Measurements from ENCODE around the gene TRIM7.
A peak's percentile ranks its signal among the peaks of the same experiment; 100 is the strongest.
"Not testable (repeated sequence)": the region's sequence is repeated elsewhere in the genome, so short reads cannot be mapped to it uniquely, and the experiment has no call there.

TRIM7 gene

DNA sequence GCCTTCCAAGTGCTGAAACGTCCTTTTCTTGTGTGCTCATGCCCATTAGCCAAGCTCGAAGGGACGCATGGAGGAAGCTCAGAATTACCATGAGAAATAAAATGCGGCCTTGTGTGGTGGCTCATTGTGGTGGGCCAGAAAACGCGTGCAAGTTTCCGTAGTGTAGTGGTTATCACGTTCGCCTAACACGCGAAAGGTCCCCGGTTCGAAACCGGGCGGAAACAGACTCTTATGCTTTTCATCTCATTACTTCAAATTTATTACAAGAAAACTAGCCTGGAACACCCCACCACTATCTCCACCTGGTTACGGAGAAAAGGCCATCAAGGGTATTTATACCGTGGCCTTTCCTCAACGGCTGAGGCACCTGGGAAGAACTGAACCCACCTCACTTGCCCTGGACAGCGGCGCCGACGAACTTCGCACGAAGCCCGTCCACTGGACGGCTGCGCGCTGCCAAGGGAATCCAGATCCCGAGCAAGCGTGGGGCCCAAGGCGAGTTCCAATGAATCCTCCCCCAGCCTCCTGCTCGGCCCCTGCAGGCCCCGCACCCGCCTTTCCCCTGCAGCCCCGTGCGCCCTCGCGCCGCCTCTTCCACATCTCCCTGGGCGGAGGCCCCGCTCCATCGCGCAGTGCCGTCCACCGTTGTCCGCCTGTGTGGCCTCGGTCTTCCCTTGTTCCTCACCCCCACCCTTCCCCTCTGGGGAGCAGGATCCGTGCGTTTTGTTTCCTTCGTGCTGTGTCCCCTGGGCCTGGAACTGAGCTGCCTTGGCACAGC, 35.3 kb downstream of the TRIM7 start:
- Mint-ChIP-seq H3K4me1 (peaks cover 51% of the 10 kb centered on the region), H3K4me3 (peak overlapping the region; percentile 52), H3K27me3 (peaks cover 23% of the 10 kb centered on the region), H3K36me3 (ENCODE audit: insufficient read depth) (peaks cover 38% of the 10 kb centered on the region), H3K27ac (ENCODE audit: low read depth) (peak overlapping the region; percentile 65)
- not testable (repeated sequence) for H3K9me3 Mint-ChIP-seq
- ATAC-seq (replicated peaks; ENCODE audit: extremely low read depth, poor library complexity, severe bottlenecking) (peak; percentile 47), DNase-seq (ENCODE audit: low spot score in 2 of 2) (peak; percentile 79 to 80)

DNA sequence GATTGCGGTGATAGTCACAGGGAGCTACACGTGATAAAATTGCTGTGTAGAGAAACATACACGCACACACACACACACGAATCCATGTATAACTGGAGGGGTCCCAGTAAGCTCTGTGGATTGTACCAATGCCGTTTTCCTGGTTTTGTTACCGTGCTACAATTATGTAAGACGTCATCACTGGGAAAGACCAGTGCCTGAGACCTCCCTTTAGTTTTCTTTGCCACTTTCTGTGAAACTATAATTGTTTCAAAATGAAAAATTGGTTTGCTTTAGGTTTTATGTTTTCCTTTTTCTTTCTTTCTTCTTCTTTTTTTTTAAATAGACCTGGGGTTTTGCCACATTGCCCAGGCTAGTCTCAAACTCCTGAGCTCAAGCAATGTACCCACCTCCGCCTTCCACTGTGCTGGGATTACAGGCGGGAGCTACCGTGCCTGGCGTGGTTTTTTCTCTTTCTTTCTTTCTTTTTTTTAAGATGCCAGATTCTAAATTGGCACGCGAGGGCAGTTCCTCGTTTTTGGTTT, 36.3 kb downstream of the TRIM7 start:
- H3K4me3 Mint-ChIP-seq, result no peak overlapping the region
- H3K9me3 Mint-ChIP-seq, result peaks cover 3% of the 10 kb centered on the region
- H3K27me3 Mint-ChIP-seq, result peaks cover 23% of the 10 kb centered on the region
- peaks cover 45% of the 10 kb centered on the region for H3K36me3 Mint-ChIP-seq (ENCODE audit: insufficient read depth)
- DNase-seq (ENCODE audit: low spot score in 2 of 2) (no peak), ATAC-seq (replicated peaks; ENCODE audit: extremely low read depth, poor library complexity, severe bottlenecking) (no peak)
- H3K27ac Mint-ChIP-seq (ENCODE audit: low read depth), result no peak overlapping the region
- H3K4me1 Mint-ChIP-seq, result peaks cover 54% of the 10 kb centered on the region

DNA sequence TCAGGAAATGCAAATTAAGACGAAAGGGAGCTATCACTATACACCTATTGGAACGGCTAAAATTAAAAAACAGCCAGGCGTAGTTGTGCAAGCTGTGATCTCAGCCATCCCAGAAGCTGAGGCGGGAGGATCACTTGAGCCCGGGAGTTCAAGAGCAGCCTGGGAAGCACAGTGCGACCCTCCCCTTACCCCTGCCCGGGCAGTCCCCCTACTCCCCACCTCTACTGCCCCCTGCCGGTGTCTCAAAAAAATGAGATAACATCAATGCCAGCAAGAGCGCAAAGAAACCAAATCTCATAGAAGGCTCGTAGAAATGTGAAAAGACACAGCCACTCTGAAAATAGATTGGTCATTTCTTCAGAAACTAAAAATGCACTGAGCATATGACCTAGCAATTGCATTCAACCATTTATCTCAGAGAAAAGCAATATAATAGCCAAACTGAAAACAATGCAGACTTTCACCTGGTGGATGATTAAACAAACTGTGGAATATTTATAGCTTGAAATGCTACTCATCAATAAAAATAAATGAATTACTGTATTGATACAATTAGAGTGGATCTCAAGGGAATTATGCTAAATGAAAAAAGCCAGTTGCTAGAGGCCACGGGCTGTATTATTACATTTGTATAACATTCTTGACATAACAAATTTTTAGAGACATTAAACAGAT, 37.0 kb downstream of the TRIM7 start:
- H3K36me3 Mint-ChIP-seq (ENCODE audit: insufficient read depth), result peaks cover 42% of the 10 kb centered on the region
- H3K9me3 Mint-ChIP-seq, result peaks cover 4% of the 10 kb centered on the region
- peaks cover 49% of the 10 kb centered on the region for H3K4me1 Mint-ChIP-seq
- no peak overlapping the region for H3K4me3 Mint-ChIP-seq
- no peak overlapping the region for H3K27ac Mint-ChIP-seq (ENCODE audit: low read depth)
- no peak for DNase-seq (ENCODE audit: low spot score in 2 of 2)
- H3K27me3 Mint-ChIP-seq, result peaks cover 23% of the 10 kb centered on the region
- ATAC-seq (replicated peaks; ENCODE audit: extremely low read depth, poor library complexity, severe bottlenecking), result no peak

DNA sequence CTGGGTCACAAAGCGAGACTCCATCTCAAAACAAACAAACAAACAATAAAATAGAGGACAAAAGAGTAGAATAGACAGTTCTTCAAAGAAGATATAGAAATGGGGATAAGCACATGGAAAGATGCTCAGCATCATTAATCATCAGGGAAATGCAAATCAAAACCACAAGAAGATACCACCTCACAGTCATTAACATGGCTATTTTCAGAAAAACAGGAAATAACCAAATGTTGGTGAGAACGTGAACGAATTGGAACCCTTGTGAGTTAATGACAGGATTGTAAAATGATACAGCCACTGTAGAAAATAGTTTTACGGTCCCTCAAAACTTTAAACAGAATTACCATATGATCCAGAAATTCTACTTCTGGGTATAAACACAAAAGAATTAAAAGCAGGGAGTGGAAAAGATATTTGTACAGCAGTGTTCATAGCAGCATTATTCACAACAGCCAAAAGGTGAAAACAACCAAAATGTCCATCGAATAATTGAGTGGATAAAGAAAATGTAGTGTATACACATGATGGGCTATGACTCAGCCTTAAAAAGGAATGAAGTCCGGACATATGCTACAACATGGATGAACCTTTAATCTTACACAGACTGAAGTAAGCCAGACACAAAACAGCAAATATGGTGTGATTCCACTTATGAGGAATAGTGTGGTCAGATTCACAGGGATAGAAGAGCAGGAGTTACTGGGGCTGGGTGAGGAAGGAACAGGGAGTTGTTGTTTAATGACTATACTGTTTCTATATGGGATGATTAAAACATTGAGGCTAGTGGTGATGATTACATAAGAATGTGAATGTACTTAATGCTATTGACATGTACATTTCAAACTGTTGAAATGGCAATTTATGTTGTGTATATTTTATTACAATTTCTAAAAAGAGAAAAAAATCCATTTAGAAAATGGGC, 37.9 kb downstream of the TRIM7 start:
- peaks cover 42% of the 10 kb centered on the region for H3K36me3 Mint-ChIP-seq (ENCODE audit: insufficient read depth)
- H3K4me1 Mint-ChIP-seq, result peaks cover 44% of the 10 kb centered on the region
- peaks cover 4% of the 10 kb centered on the region for H3K9me3 Mint-ChIP-seq
- no peak for ATAC-seq (replicated peaks; ENCODE audit: extremely low read depth, poor library complexity, severe bottlenecking)
- no peak overlapping the region for H3K4me3 Mint-ChIP-seq
- DNase-seq (ENCODE audit: low spot score in 2 of 2), result no peak
- no peak overlapping the region for H3K27ac Mint-ChIP-seq (ENCODE audit: low read depth)
- H3K27me3 Mint-ChIP-seq, result peaks cover 23% of the 10 kb centered on the region

DNA sequence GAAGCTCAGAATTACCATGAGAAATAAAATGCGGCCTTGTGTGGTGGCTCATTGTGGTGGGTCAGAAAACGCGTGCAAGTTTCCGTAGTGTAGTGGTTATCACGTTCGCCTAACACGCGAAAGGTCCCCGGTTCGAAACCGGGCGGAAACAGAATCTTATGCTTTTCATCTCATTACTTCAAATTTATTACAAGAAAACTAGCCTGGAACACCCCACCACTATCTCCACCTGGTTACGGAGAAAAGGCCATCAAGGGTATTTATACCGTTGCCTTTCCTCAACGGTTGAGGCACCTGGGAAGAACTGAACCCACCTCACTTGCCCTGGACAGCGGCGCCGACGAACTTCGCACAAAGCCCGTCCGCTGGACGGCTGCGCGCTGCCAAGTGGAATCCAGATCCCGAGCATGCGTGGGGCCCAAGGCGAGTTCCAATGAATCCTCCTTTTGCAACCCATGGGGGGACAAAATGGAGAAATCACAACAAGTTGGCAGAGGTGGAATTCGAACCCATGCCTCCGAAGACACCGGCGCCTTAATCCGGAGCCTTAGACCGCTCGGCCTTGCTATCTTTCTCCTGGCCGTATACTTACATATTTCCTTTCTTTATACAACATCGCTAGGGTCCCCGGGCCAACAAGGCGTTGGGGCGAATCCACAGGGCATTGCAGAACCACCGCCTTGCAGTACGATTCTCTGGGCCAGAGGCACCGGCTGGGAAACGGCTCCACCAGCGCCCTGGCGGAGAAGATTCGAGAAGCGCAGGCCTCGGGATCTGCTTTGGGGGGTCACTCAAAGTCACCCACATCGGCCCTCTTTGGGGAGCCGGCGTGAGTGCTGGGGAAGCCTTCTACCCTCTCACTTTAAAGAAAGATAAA, 40.7 kb downstream of the TRIM7 start:
- no peak for ATAC-seq (replicated peaks; ENCODE audit: extremely low read depth, poor library complexity, severe bottlenecking)
- peaks cover 4% of the 10 kb centered on the region for H3K9me3 Mint-ChIP-seq
- peaks cover 11% of the 10 kb centered on the region for H3K27me3 Mint-ChIP-seq
- peak overlapping the region; percentile 84 for H3K27ac Mint-ChIP-seq (ENCODE audit: low read depth)
- H3K4me1 Mint-ChIP-seq, result peaks cover 43% of the 10 kb centered on the region
- peaks cover 34% of the 10 kb centered on the region for H3K36me3 Mint-ChIP-seq (ENCODE audit: insufficient read depth)
- DNase-seq (ENCODE audit: low spot score in 2 of 2), result no peak
- peak overlapping the region; percentile 62 for H3K4me3 Mint-ChIP-seq

DNA sequence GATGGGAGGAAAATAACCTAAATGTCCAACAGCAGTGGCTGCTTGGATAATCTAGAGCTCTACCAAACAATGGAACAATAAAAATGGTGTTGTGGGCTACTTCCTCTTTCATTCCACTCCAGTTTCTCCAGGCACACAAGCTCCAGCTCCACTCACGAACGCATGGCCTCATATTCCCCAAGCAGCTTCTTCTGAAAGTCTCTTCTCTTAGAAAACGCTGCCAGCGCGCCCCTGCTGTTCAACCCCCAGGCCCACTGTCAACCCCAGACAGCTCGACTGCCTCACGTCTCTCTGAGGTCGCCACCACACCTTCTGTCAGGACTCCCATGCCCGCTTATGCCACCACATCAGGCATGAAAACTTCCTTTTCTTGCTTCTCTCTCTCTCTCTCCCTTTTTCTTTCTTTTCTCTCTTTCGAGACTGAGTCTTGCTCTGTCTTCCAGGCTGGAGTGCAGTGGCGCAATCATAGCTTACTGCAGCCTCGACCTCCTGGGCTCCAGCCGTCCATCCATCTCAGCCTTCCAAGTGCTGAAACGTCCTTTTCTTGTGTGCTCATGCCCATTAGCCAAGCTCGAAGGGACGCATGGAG, 41.4 kb downstream of the TRIM7 start:
- Mint-ChIP-seq H3K36me3 (ENCODE audit: insufficient read depth) (peaks cover 33% of the 10 kb centered on the region), H3K9me3 (peaks cover 4% of the 10 kb centered on the region), H3K4me1 (peaks cover 39% of the 10 kb centered on the region), H3K27ac (ENCODE audit: low read depth) (peak overlapping the region; percentile 84), H3K27me3 (peaks cover 3% of the 10 kb centered on the region), H3K4me3 (peak overlapping the region; percentile 62)
- DNase-seq (ENCODE audit: low spot score in 2 of 2) (no peak), ATAC-seq (replicated peaks; ENCODE audit: extremely low read depth, poor library complexity, severe bottlenecking) (no peak)

DNA sequence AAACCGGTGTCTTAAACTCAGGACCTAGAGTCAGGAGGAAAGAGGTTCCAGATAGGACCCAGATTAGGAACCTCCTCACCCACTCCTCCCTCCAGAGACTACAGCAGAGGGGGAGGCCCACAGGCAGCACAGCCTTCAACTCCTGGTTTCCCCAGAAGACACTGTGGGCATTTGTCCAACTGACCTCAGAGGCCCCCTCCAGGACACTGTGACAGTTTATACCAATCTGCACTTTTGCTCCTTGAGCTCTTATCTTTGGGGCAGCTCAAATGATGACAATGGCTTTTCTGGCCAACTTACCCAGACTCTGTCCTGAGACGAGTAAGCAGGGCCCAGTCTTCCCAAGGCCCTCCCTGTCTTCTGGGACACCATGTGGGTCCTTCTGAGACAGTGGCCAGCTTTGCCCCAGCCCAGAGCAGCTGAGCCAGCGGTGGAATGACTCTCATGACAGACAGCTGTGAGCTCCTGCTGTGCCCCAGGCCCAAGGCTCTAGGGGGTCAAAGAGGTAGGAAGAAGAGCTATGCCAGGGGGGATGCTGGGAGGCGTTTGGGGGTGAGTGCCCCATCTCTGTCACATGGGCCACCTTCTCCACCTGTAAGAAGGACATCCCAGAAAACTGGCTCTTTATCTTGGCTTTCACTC, 43.3 kb downstream of the TRIM7 start:
- peak overlapping the region; percentile 56 for H3K4me3 Mint-ChIP-seq
- peaks cover 22% of the 10 kb centered on the region for H3K4me1 Mint-ChIP-seq
- peak overlapping the region; percentile 99 for H3K27ac Mint-ChIP-seq (ENCODE audit: low read depth)
- H3K27me3 Mint-ChIP-seq, result no peaks in the 10 kb centered on the region
- H3K36me3 Mint-ChIP-seq (ENCODE audit: insufficient read depth), result peaks cover 27% of the 10 kb centered on the region
- ATAC-seq (replicated peaks; ENCODE audit: extremely low read depth, poor library complexity, severe bottlenecking), result no peak
- DNase-seq (ENCODE audit: low spot score in 2 of 2), result no peak
- H3K9me3 Mint-ChIP-seq, result peaks cover 4% of the 10 kb centered on the region

DNA sequence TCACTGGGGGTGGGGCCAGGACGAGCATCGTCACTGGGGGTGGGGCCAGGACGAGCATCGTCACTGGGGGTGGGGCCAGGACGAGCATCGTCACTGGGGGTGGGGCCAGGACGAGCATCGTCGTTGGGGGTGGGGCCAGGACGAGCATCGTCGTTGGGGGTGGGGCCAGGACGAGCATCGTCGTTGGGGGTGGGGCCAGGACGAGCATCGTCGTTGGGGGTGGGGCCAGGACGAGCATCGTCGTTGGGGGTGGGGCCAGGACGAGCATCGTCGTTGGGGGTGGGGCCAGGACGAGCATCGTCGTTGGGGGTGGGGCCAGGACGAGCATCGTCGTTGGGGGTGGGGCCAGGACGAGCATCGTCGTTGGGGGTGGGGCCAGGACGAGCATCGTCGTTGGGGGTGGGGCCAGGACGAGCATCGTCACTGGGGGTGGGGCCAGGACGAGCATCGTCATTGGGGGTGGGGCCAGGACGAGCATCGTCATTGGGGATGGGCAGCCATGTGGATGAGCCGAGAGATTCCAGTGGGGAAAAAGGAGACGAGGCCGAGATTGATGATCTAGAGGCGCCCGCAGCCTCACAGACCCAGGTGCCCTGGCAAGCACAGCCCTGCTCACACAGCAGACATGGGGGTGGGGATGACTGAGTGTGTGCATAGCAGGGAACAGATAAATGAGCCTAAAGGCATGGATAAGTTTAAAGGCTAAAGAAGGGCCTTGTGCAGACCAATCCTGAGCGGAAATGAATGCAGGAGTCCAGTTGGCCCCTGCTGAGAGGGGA, 44.1 kb downstream of the TRIM7 start:
- Mint-ChIP-seq H3K36me3 (ENCODE audit: insufficient read depth) (peaks cover 25% of the 10 kb centered on the region), H3K4me1 (peaks cover 20% of the 10 kb centered on the region)
- peak in 1 of 2 donors; percentile 56 for DNase-seq (ENCODE audit: low spot score in 2 of 2)

DNA sequence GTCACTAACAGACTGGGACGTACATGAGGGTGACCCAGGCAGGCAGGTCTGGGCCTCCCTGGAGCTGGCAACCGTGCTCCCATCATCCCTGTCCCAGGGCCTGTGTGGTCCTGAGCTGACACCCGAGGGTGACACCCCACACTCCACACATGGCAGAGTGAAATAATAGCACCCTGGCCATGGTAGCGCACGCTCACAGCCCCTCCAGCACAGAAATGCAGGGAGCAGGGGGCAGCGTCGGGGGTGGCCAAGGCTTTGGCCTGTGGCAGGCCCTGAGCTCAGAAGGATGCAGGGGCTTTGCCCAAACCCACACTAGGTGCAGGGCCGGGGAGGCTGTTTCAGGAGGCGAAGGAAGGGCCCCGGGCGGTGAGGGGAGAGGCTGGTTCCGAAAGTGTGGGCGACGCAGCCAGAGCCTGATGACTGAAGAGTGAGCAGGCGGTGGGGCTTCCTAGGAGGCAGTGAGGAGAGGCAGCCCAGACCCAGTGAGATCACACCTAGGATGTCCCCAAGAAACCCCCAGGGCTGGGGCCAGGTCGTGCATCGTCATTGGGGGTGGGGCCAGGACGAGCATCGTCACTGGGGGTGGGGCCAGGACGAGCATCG, 44.7 kb downstream of the TRIM7 start:
- Mint-ChIP-seq H3K27ac (ENCODE audit: low read depth) (peak overlapping the region; percentile 99), H3K27me3 (no peaks in the 10 kb centered on the region), H3K4me1 (peaks cover 20% of the 10 kb centered on the region), H3K9me3 (peaks cover 4% of the 10 kb centered on the region), H3K4me3 (peak overlapping the region; percentile 84), H3K36me3 (ENCODE audit: insufficient read depth) (peaks cover 20% of the 10 kb centered on the region)
- ATAC-seq (replicated peaks; ENCODE audit: extremely low read depth, poor library complexity, severe bottlenecking), result peak; percentile 96
- DNase-seq (ENCODE audit: low spot score in 2 of 2), result peak; percentile 49 to 84

More for the DNA sequence above, 44.1 kb downstream of the TRIM7 start:
- peak; percentile 44 for ATAC-seq (replicated peaks; ENCODE audit: extremely low read depth, poor library complexity, severe bottlenecking)
- peak overlapping the region; percentile 99 for H3K27ac Mint-ChIP-seq (ENCODE audit: low read depth)
- not testable (repeated sequence) for H3K27me3 Mint-ChIP-seq, H3K9me3 Mint-ChIP-seq
- peak overlapping the region; percentile 84 for H3K4me3 Mint-ChIP-seq
